HepG2 (cell line): ENCODE measurements around the gene NIPAL1. TPM values are rescaled to one million over a fixed set of nuclear protein-coding genes. Genes with fewer than 3 reads are reported as not detected.

ENCODE experiments used
- ATAC-seq: fragments of 200-7000 bp; cut with Tn5 transposase; 3 replicates; pipeline ENCODE4 v1.9.1; 2020; ENCODE audit warnings: mild to moderate bottlenecking, moderate library complexity
- BruUV-seq: library from RNA; stranded (reverse); fragments of 400-500 nt; replicated peaks from 2 replicates; lab custom pipeline; 2021; lab: Mats Ljungman, UMichigan
- CTCF ChIA-PET: fragments of 300-600 bp; formaldehyde crosslinking; extraction: SDS; loops from one replicate; lab custom pipeline; 2021; ENCODE audit warnings: low total read pairs, inconsistent platforms, low intra/inter-chr PET ratio; lab: Yijun Ruan, JAX
- POLR2A ChIA-PET: fragments of 350-600 bp; sonication (Branson Sonifier 250); formaldehyde crosslinking; loops from one replicate; lab custom pipeline; 2020; ENCODE audit warnings: antibody characterized with exemption, inconsistent platforms; lab: Yijun Ruan, JAX
- DNase-seq: peaks from one replicate; pipeline ENCODE4 v3.0.0-alpha.2; 2015; ENCODE audit warnings: low spot score
- FAIRE-seq: peaks from 3 replicates; lab custom pipeline; 2011; peaks lifted over from hg19 to GRCh38; lab: Jason Lieb, UNC
- H2AFZ ChIP-seq: one replicate; pipeline ENCODE4 v1.6.1; 2011; ENCODE audit warnings: low read length, inconsistent platforms
- H3K27ac ChIP-seq: fragments of 300-600 bp; 3 replicates; pipeline ENCODE4 v1.8.0; 2011; ENCODE audit warnings: mixed run types, mild to moderate bottlenecking, mixed read lengths, low read length, inconsistent platforms; ENCODE audit not compliant: insufficient read depth; ENCODE audit errors: extremely low read length
- H3K27me3 ChIP-seq, 2 experiments: fragments of 200-600 bp in 1 of 2; 2 replicates in 1 of 2; 3 replicates in 1 of 2; pipeline versions ENCODE4 v1.6.0 to v1.8.0; 2011; ENCODE audit warnings: low read length in 2 of 2, mild to moderate bottlenecking in 2 of 2, moderate library complexity in 2 of 2, inconsistent platforms in 1 of 2; ENCODE audit not compliant: insufficient read depth in 2 of 2, control insufficient read depth in 1 of 2
- H3K36me3 ChIP-seq, 2 experiments: fragments of 200-600 bp in 1 of 2; replicated peaks in 1 of 2; 2 replicates in 1 of 2; 3 replicates in 1 of 2; pipeline versions ENCODE4 v1.5.1 to v1.8.0; 2011; ENCODE audit warnings: low read length in 2 of 2, inconsistent platforms in 1 of 2; ENCODE audit not compliant: insufficient read depth in 2 of 2, control insufficient read depth in 1 of 2
- H3K4me1 ChIP-seq: 2 replicates; pipeline ENCODE4 v1.5.1; 2012; ENCODE audit warnings: low read length, inconsistent platforms; ENCODE audit not compliant: insufficient read depth
- H3K4me2 ChIP-seq: 2 replicates; pipeline ENCODE4 v1.6.0; 2011; ENCODE audit warnings: low read depth, low read length, inconsistent platforms
- H3K4me3 ChIP-seq, 3 experiments: fragments of 200-600 bp in 1 of 3; sonication (generic), shearing (Covaris generic) in 1 of 3; replicated peaks in 1 of 3; 2 replicates each; pipeline ENCODE4 v1.5.1; 2011 to 2016; ENCODE audit warnings: low read length in 3 of 3, inconsistent platforms in 2 of 3, low read depth in 2 of 3, mild to moderate bottlenecking in 2 of 3, control low read depth in 1 of 3, mixed read lengths in 1 of 3; ENCODE audit not compliant: insufficient read depth in 1 of 3
- H3K79me2 ChIP-seq: one replicate; pipeline ENCODE4 v1.6.1; 2011; ENCODE audit warnings: low read length, inconsistent platforms; ENCODE audit not compliant: insufficient read depth
- H3K9ac ChIP-seq: 2 replicates; pipeline ENCODE4 v1.6.0; 2011; ENCODE audit warnings: mild to moderate bottlenecking, low read depth, low read length, inconsistent platforms; ENCODE audit not compliant: insufficient read depth
- H3K9me3 ChIP-seq: 2 replicates; pipeline ENCODE4 v1.5.1; 2012; ENCODE audit warnings: mild to moderate bottlenecking, low read length
- H4K20me1 ChIP-seq: 2 replicates; pipeline ENCODE4 v1.6.0; 2011; ENCODE audit warnings: inconsistent platforms, mild to moderate bottlenecking, low read length, moderate library complexity; ENCODE audit not compliant: insufficient read depth
- CEBPG ChIP-seq: IDR thresholded peaks from 2 replicates; pipeline ENCODE4 v1.6.1; 2016
- GLI4 ChIP-seq: sonication (generic); formaldehyde crosslinking; IDR thresholded peaks from 2 replicates; pipeline ENCODE4 v1.5.1; 2020; ENCODE audit warnings: missing genetic modification reagents, mild to moderate bottlenecking, moderate library complexity, borderline replicate concordance
- HDAC1 ChIP-seq: sonication (generic); formaldehyde crosslinking; IDR thresholded peaks from 2 replicates; pipeline ENCODE4 v1.5.1; 2020; ENCODE audit warnings: mild to moderate bottlenecking, missing genetic modification reagents
- HDAC6 ChIP-seq: fragments of 200-600 bp; sonication (generic); IDR thresholded peaks from 2 replicates; pipeline ENCODE4 v1.7.0; 2017; ENCODE audit warnings: mild to moderate bottlenecking, antibody characterized with exemption, low read length, low read depth
- MLXIP ChIP-seq: sonication (generic); formaldehyde crosslinking; IDR thresholded peaks from 2 replicates; pipeline ENCODE4 v1.9.0; 2021; ENCODE audit warnings: missing genetic modification reagents, borderline replicate concordance
- PLSCR1 ChIP-seq: sonication (generic); formaldehyde crosslinking; IDR thresholded peaks from 2 replicates; pipeline ENCODE4 v1.5.0; 2020; ENCODE audit warnings: missing genetic modification reagents, mild to moderate bottlenecking, borderline replicate concordance
- REXO4 ChIP-seq: sonication (generic); formaldehyde crosslinking; IDR thresholded peaks from 2 replicates; pipeline ENCODE4 v1.8.0; 2022; ENCODE audit warnings: missing genetic modification reagents, mild to moderate bottlenecking, borderline replicate concordance
- ZNF282 ChIP-seq: fragments of 450-650 bp; IDR thresholded peaks from 2 replicates; pipeline ENCODE4 v1.6.1; 2018; ENCODE audit not compliant: partially characterized antibody
- ZNF678 ChIP-seq: sonication (generic); formaldehyde crosslinking; IDR thresholded peaks from 2 replicates; pipeline ENCODE4 v1.4.0; 2020; ENCODE audit warnings: mild to moderate bottlenecking, missing genetic modification reagents
- WGBS: methylation state at CpG from one replicate; pipeline ENCODE4 v1.1.6; 2017; ENCODE audit warnings: low lambda C conversion rate; 5-methylcytosine and 5-hydroxymethylcytosine counted together
- in situ Hi-C: cut with HindIII; loops from 2 replicates; pipeline ENCODE4 v1.10.0; 2017; ENCODE audit warnings: low pct_unique_long_range_greater_than_20kb; ENCODE audit not compliant: extremely low pct_ligation_motif_present
- intact Hi-C: fragments of 100-400 bp; cut with micrococcal nuclease; formaldehyde crosslinking; loops from one replicate; pipeline ENCODE4 v1.10.0; 2022; ENCODE audit not compliant: unreplicated experiment
- polyA plus RNA-seq, 8 experiments: library from polyadenylated mRNA; depleted of rRNA in 3 of 8; stranded (reverse) in 7 of 8; unstranded in 1 of 8; fragments of >200 nt; fragmentation: Illumina TruSeq in 4 of 8; extraction: Trizol in 4 of 8; gene quantifications; 2 replicates each; pipeline versions ENCODE4 v1.2.1 to v1.2.3, GENCODE V29; 2011 to 2016; ENCODE audit warnings: low read depth in 4 of 8, missing spikeins in 1 of 8, mixed read lengths in 1 of 8; ENCODE audit not compliant: insufficient read depth in 1 of 8
- total RNA-seq, 5 experiments: library from RNA; depleted of rRNA; stranded (reverse); fragments of >200 nt; fragmentation: Illumina TruSeq; extraction: Trizol; gene quantifications; 2 replicates each; pipeline ENCODE4 v1.2.3, GENCODE V29; 2016; ENCODE audit warnings: low read depth in 1 of 5

NIPAL1 gene
- total and polyA plus RNA-seq, 2 of the 13 experiments (the other 11 are each of a cell fraction or from before 2014, with no cell fraction given) = 1.4 to 3.4 TPM

GRCh38 chr4:47996021-47996420, 20.6 kb upstream of the NIPAL1 start:
- Histone ChIP-seq H4K20me1 (no peaks in the 10 kb centered on the region), H3K9me3 (peaks cover 9% of the 10 kb centered on the region; the same call in 1 of the 2 replicates), H3K9ac (no peak overlapping the region), H3K4me3 (no peak overlapping the region), H3K4me2 (no peak overlapping the region), H3K27me3 (no peaks in the 10 kb centered on the region), H3K27ac (no peak overlapping the region), H3K36me3 (no peaks in the 10 kb centered on the region), H3K79me2 (no peaks in the 10 kb centered on the region), H3K4me1 (no peaks in the 10 kb centered on the region), H2AFZ (no peak overlapping the region)
- intact Hi-C loops (no loop called here), in situ Hi-C loops (no loop called here)
- TF ChIP-seq CEBPG (CRISPR knock-in tag) = no peak
- no peak for TF ChIP-seq ZNF282
- TF ChIP-seq GLI4 (CRISPR knock-in tag) = no peak
- TF ChIP-seq ZNF678 (CRISPR knock-in tag) = no peak
- TF ChIP-seq REXO4 (CRISPR knock-in tag) = no peak
- TF ChIP-seq HDAC1 (CRISPR knock-in tag) = no peak
- no peak for TF ChIP-seq MLXIP (CRISPR knock-in tag)
- no peak for TF ChIP-seq PLSCR1
- no peak for TF ChIP-seq HDAC6
- FAIRE-seq = no peak
- no peak for DNase-seq
- BruUV-seq = no TSS peak
- ChIA-PET POLR2A (no interaction called here), CTCF (no interaction called here)
- 0% methylated on average over 1 of the region's 1 CpG for WGBS
- ATAC-seq = no peak
